MM.1S (cell line): Measurements from ENCODE around the gene ACTL7B.

Source experiments
- CTCF ChIP-seq: fragments of 300-600 bp; sonication (generic); IDR thresholded peaks from 2 replicates; pipeline ENCODE4 v1.5.1; 2016; ENCODE audit warnings: antibody characterized with exemption, low read length, mixed read lengths
- EZH2 ChIP-seq: fragments of 300-600 bp; sonication (generic); optimal IDR thresholded peaks from 2 replicates; pipeline ENCODE3; 2017; ENCODE audit warnings: low read depth, mild to moderate bottlenecking, antibody characterized with exemption, low read length, mixed read lengths

GRCh38 chr9:108905494-108905893 lies 49.7 kb upstream of the ACTL7B start:
- TF ChIP-seq CTCF, result no peak
- TF ChIP-seq EZH2, result no peak
